Natural killer cell (primary cell): ENCODE data around the gene CRTAC1. TPM values are rescaled to one million over a fixed set of nuclear protein-coding genes. Genes with fewer than 3 reads are reported as not detected.

ENCODE experiments used
- ATAC-seq, 3 donors: fragments of 150-1000 bp in 2 of 3; fragments of 200-7000 bp in 1 of 3; cut with Tn5 transposase; 1 replicate in 1 of 3; 2 replicates in 2 of 3; pipeline ENCODE4 v1.10.0; 2021; ENCODE audit warnings: mild to moderate bottlenecking in 2 of 3, moderate library complexity in 2 of 3
- DNase-seq, 2 donors: peaks; one replicate each; pipeline versions ENCODE4 v3.0.0 to v3.0.0-alpha.2; 2013 to 2021; ENCODE audit warnings: mixed read lengths in 1 of 2
- H3K27ac ChIP-seq: one replicate; pipeline ENCODE4 v1.5.1; 2013; ENCODE audit warnings: mild to moderate bottlenecking, low read length
- H3K27me3 ChIP-seq: one replicate; pipeline ENCODE4 v1.6.1; 2013; ENCODE audit warnings: low read length; ENCODE audit not compliant: control insufficient read depth, insufficient read depth
- H3K36me3 ChIP-seq: one replicate; pipeline ENCODE4 v1.6.1; 2013; ENCODE audit warnings: low read length; ENCODE audit not compliant: control insufficient read depth, insufficient read depth
- H3K4me1 ChIP-seq: one replicate; pipeline ENCODE4 v1.6.1; 2013; ENCODE audit warnings: low read length; ENCODE audit not compliant: control insufficient read depth, insufficient read depth
- H3K4me3 ChIP-seq: one replicate; pipeline ENCODE4 v1.5.1; 2013; ENCODE audit warnings: low read length
- H3K9me3 ChIP-seq: one replicate; pipeline ENCODE4 v1.6.1; 2013; ENCODE audit warnings: low read length; ENCODE audit not compliant: control insufficient read depth, insufficient read depth
- H3K27ac Mint-ChIP-seq, 2 donors: one replicate each; pipeline ENCODE4 v1.8.0; 2022; ENCODE audit warnings: mild to moderate bottlenecking in 2 of 2, mixed read lengths in 2 of 2, moderate library complexity in 1 of 2
- H3K27me3 Mint-ChIP-seq, 2 donors: one replicate each; pipeline ENCODE4 v1.8.0; 2022; ENCODE audit warnings: low read depth in 2 of 2, mixed read lengths in 2 of 2
- H3K36me3 Mint-ChIP-seq: one replicate; pipeline ENCODE4 v1.8.0; 2022; ENCODE audit warnings: mixed read lengths
- H3K4me1 Mint-ChIP-seq, 2 donors: one replicate each; pipeline ENCODE4 v1.8.0; 2022; ENCODE audit warnings: mixed read lengths in 2 of 2
- H3K4me3 Mint-ChIP-seq: one replicate; pipeline ENCODE4 v1.8.0; 2022; ENCODE audit warnings: mild to moderate bottlenecking, moderate library complexity, mixed read lengths
- H3K9me3 Mint-ChIP-seq, 2 donors: one replicate each; pipeline ENCODE4 v1.8.0; 2022; ENCODE audit warnings: mixed read lengths in 2 of 2
- WGBS: methylation state at CpG from one replicate; pipeline ENCODE4 v1.1.7; 2013; ENCODE audit warnings: missing lambda C conversion rate; ENCODE audit not compliant: insufficient coverage; 5-methylcytosine and 5-hydroxymethylcytosine counted together
- intact Hi-C: fragments of 100-400 bp; cut with micrococcal nuclease; formaldehyde crosslinking; loops from one replicate; pipeline ENCODE4 v1.14.2; 2022
- total RNA-seq, 4 donors: library from RNA; stranded (reverse); fragments of 120-200 nt in 1 of 4; gene quantifications; one replicate each; pipeline versions ENCODE4 v1.2.3 to v1.2.4, GENCODE V29; 2013 to 2022
- TF ChIP-seq, protein P1 (sequence below): fragments of 200-600 bp; IDR thresholded peaks from one replicate; pipeline ENCODE4 v1.8.0; 2022; ENCODE audit warnings: antibody characterized with exemption

The CRTAC1 gene
- total RNA-seq, 3 donors from 2014 or later (not counting 1 experiment from before 2014, with no cell fraction given) = not detected

DNA sequence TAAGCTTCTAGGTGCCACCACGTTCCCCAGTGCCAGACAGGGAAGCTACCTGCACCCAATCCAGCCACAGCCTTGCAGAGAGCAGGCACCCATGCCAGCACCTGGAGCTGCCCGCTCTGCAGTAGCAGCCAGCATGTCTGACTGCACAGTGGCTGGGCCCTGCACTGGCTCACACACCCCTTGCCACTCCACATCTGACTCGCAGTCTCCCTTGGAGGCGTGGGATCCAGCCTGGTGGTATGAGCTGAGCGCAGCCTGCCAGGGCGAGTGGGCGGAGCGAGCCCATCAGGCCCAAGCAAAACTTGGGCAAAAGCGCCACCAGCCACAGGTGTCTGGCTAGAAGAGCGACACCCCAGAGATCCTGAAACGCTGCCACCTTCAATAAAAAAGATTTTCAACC lies 30.1 kb downstream of the CRTAC1 start:
- 94% methylated on average over 10 of the region's 11 CpGs for WGBS
- Histone ChIP-seq H3K4me1 (no peaks in the 10 kb centered on the region), H3K36me3 (no peaks in the 10 kb centered on the region), H3K9me3 (no peaks in the 10 kb centered on the region), H3K27me3 (no peaks in the 10 kb centered on the region), H3K4me3 (no peak overlapping the region), H3K27ac (no peak overlapping the region)
- intact Hi-C loops = no loop called here
- ATAC-seq = no peak
- H3K4me3 Mint-ChIP-seq = no peak overlapping the region
- TF ChIP-seq, protein P1, sequence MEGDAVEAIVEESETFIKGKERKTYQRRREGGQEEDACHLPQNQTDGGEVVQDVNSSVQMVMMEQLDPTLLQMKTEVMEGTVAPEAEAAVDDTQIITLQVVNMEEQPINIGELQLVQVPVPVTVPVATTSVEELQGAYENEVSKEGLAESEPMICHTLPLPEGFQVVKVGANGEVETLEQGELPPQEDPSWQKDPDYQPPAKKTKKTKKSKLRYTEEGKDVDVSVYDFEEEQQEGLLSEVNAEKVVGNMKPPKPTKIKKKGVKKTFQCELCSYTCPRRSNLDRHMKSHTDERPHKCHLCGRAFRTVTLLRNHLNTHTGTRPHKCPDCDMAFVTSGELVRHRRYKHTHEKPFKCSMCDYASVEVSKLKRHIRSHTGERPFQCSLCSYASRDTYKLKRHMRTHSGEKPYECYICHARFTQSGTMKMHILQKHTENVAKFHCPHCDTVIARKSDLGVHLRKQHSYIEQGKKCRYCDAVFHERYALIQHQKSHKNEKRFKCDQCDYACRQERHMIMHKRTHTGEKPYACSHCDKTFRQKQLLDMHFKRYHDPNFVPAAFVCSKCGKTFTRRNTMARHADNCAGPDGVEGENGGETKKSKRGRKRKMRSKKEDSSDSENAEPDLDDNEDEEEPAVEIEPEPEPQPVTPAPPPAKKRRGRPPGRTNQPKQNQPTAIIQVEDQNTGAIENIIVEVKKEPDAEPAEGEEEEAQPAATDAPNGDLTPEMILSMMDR = no peak
- peaks cover 0 to 4% of the 10 kb centered on the region in 2 donors for H3K9me3 Mint-ChIP-seq
- no peaks in the 10 kb centered on the region for H3K4me1 Mint-ChIP-seq
- H3K27me3 Mint-ChIP-seq = peaks cover 0 to 3% of the 10 kb centered on the region in 2 donors
- H3K27ac Mint-ChIP-seq = no peak overlapping the region
- DNase-seq = no peak
- no peaks in the 10 kb centered on the region for H3K36me3 Mint-ChIP-seq

DNA sequence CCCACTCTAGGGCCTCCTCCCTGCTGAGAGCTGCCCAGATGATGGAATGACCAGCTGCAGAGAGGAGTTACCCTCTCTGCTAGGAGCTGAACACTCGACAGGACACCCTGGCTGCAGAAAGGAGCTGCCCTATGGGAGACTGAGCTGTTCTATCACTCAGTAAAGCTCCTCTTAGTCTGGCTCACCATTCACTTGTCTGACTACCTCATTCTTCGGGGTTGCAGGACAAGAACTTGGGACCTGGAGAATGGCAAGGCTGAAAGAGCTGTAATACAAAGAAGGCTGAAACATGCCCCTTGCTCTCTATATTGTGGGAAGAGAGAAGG lies 30.5 kb downstream of the CRTAC1 start:
- ATAC-seq (no peak), DNase-seq (no peak)
- TF ChIP-seq, protein P1 = no peak
- Mint-ChIP-seq H3K27me3 (peaks cover 0 to 3% of the 10 kb centered on the region in 2 donors), H3K4me1 (no peaks in the 10 kb centered on the region), H3K4me3 (no peak overlapping the region), H3K27ac (no peak overlapping the region), H3K36me3 (no peaks in the 10 kb centered on the region), H3K9me3 (peaks cover 0 to 4% of the 10 kb centered on the region in 2 donors)
- no peak overlapping the region for H3K27ac ChIP-seq
- 69% methylated on average over 2 of the region's 2 CpGs for WGBS
- H3K4me3 ChIP-seq = no peak overlapping the region
- H3K4me1 ChIP-seq = no peaks in the 10 kb centered on the region
- no peaks in the 10 kb centered on the region for H3K27me3 ChIP-seq
- H3K36me3 ChIP-seq = no peaks in the 10 kb centered on the region
- no peaks in the 10 kb centered on the region for H3K9me3 ChIP-seq
- intact Hi-C loops = no loop called here

DNA sequence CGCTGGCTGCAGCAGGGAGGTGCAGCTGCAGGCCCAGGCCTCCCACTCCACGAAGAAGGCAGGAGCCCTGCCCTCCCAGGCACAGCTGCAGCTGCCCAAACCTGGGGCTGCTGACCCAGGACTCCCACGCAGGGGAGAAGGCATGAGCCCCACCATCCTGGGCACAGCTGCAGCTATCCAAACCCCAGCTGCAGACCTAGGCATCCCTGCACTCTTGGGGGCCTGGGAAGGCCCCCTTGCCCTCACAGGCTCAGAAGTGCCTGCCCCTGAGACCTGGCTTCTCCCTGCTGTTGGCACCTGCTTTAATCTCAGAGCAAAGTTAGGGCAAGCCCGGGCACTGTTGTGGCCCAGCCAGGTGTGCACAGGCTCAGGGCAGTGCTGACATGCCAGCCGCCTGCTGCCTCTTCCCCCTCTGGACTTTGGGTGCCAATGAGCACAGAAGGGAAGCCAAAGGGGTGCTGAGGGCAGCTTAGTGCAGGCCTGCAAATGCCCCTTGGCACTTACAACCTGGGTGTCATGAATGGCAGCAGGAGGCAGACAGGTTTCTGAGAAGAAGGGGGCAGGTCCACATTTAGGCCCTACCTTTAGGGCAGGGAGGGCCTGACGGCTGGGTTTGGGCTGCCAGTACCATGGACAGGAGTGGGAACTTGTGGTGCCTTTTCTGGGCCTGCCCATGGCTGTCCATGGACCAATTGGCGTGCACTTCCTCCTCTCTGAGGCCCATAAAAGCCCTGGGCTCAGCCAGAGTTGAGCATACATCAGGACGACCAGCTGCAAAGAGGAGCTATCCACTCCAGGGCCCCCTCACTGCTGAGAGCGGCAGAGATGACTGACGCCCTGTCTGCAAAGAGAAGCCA lies 31.1 kb downstream of the CRTAC1 start:
- DNase-seq (no peak), ATAC-seq (no peak)
- WGBS = 84% methylated on average over 10 of the region's 10 CpGs
- TF ChIP-seq, protein P1 = no peak
- Histone ChIP-seq H3K27ac (no peak overlapping the region), H3K4me3 (no peak overlapping the region), H3K36me3 (no peaks in the 10 kb centered on the region), H3K27me3 (no peaks in the 10 kb centered on the region), H3K9me3 (no peaks in the 10 kb centered on the region), H3K4me1 (no peaks in the 10 kb centered on the region)
- H3K4me1 Mint-ChIP-seq = no peaks in the 10 kb centered on the region
- no peak overlapping the region for H3K4me3 Mint-ChIP-seq
- peaks cover 5 to 6% of the 10 kb centered on the region in 2 donors for H3K27me3 Mint-ChIP-seq
- peaks cover 0 to 4% of the 10 kb centered on the region in 2 donors for H3K9me3 Mint-ChIP-seq
- H3K27ac Mint-ChIP-seq = no peak overlapping the region
- no peaks in the 10 kb centered on the region for H3K36me3 Mint-ChIP-seq
- intact Hi-C loops = no loop called here

DNA sequence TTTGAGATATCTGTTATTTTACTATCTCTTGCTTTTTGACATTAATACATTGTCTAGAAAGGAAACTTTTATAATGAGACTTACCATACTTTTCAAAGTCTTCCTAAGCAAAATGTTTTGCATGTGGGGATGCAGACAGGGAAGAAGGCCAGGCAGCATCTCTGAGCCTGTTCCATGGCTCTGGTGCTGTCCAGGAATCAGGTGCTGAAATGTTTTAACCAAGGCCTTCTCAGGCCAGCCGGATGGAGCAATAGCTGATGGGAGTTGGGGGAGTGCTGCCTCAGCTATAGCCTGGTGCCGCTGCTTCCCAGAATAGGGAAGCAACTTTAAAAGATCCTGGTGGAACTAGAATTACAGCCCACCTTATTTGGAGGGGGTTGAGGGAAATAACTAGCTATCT lies 38.5 kb downstream of the CRTAC1 start:
- no peak overlapping the region for H3K27ac Mint-ChIP-seq
- peaks cover 21 to 28% of the 10 kb centered on the region in 2 donors for H3K27me3 Mint-ChIP-seq
- H3K9me3 Mint-ChIP-seq = no peaks in the 10 kb centered on the region
- H3K36me3 Mint-ChIP-seq = no peaks in the 10 kb centered on the region
- Histone ChIP-seq H3K4me3 (no peak overlapping the region), H3K4me1 (no peaks in the 10 kb centered on the region), H3K36me3 (no peaks in the 10 kb centered on the region), H3K9me3 (no peaks in the 10 kb centered on the region), H3K27me3 (no peaks in the 10 kb centered on the region), H3K27ac (no peak overlapping the region)
- TF ChIP-seq, protein P1 = no peak
- H3K4me3 Mint-ChIP-seq = no peak overlapping the region
- no peak for DNase-seq
- no peak for ATAC-seq
- intact Hi-C loops = no loop called here
- WGBS = 44% methylated on average over 2 of the region's 2 CpGs
- no peaks in the 10 kb centered on the region for H3K4me1 Mint-ChIP-seq
